Measurements from ENCODE around the gene RBM3.

- TF ChIP-seq CTCF (conservative IDR thresholded peaks at IDR 0.05; ENCODE audit: low read length), result no peak
- TF ChIP-seq EZH2phosphoT487 (IDR thresholded peaks at IDR 0.05; ENCODE audit: borderline replicate concordance, low read depth, low read length), result no peak
These were observed 37.4 kb downstream of the RBM3 start for GRCh38 chrX:48611703-48612102.
